ENCODE data around the gene MTHFD2. TPM values are rescaled to one million over a fixed set of nuclear protein-coding genes. Genes with fewer than 3 reads are reported as not detected.

MTHFD2 gene
- total RNA-seq, 3 donors from 2014 or later (not counting 1 experiment from before 2014, with no cell fraction given) = 28.7 to 41.1 (median 40.5) TPM

- H3K4me3 ChIP-seq (ENCODE audit: low read length) = peak within 1 kb of the TSS; percentile 85
- H3K27ac Mint-ChIP-seq = peak within 1 kb of the TSS; percentile 91 to 93
- intact Hi-C loops (cut with micrococcal nuclease) = loop anchor here (1.0 to 10.0 kb wide), 2 partner anchors 20 to 54 kb away; partner anchors contain the start of gene MTHFD2
- no peak for TF ChIP-seq CTCF (IDR thresholded peaks at IDR 0.05)
- H3K4me3 Mint-ChIP-seq = peak within 1 kb of the TSS; percentile 89
- no peaks in the 10 kb centered on the region for H3K9me3 ChIP-seq (ENCODE audit: control insufficient read depth, insufficient read depth, low read length)
- H3K27me3 ChIP-seq (ENCODE audit: control insufficient read depth, insufficient read depth, low read length) = no peaks in the 10 kb centered on the region
- no peaks in the 10 kb centered on the region for H3K36me3 Mint-ChIP-seq
- ATAC-seq (peak; percentile 90 to 97 (median 92)), DNase-seq (peak; percentile 99)
- H3K36me3 ChIP-seq (ENCODE audit: control insufficient read depth, insufficient read depth, low read length) = peaks cover 6% of the 10 kb centered on the region
- peak within 1 kb of the TSS; percentile 94 for H3K27ac ChIP-seq (ENCODE audit: low read length)
- H3K4me1 Mint-ChIP-seq = peaks cover 36 to 41% of the 10 kb centered on the region in 2 donors
- under 1% methylated on average over 84 of the region's 84 CpGs for WGBS (ENCODE audit: insufficient coverage)
- no peaks in the 10 kb centered on the region for H3K27me3 Mint-ChIP-seq (ENCODE audit: low read depth in 2 of 2)
- H3K4me1 ChIP-seq (ENCODE audit: control insufficient read depth, insufficient read depth, low read length) = peaks cover 39% of the 10 kb centered on the region
- H3K9me3 Mint-ChIP-seq = no peaks in the 10 kb centered on the region
These were observed 20.0 kb upstream of the MTHFD2 start, which contains the start of gene MOB1A for GRCh38 chr2:74178211-74179062. Gene MOB1A, minus strand, starts transcription at chr2:74178879. Its CDS starts 205 bp downstream, at chr2:74178674.

DNA sequence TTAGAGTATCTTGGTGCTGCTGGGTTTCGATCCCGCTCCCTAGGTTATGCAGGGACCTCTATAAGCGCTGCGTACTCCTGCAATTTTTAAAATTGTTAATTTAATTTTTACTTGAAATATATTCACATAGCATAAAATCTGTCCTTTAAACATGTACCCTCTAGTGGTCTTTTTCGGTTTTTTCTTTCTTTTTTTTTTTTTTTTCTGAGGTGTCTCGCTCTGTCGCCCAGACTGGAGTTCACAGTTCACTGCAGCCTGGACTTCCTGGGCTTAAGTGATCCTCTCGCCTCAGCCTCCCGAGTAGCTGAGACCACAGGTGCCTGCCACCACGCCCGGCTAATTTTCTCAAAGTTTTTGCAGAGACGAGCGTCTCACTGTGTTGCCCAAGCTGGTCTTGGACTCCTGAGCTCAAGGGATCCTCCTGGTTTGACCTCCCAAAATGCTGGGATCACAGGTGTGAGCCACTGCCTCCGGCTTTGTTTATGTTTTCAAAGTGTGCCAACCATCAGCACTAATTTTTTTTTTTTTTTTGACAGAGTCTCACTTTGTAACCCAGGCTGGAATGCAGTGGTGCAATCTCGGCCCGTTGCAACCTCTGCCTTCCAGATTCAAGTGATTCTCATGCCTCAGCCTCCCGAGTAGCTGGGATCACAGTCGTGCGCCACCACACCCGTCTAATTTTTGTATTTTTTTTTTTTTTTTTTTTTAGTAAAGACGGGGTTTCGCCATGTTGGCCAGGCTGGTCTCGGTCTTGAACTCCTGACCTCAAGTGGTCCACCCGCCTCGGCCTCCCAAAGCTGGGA is 19.2 kb upstream of the MTHFD2 start:
- Mint-ChIP-seq H3K4me1 (peaks cover 33 to 37% of the 10 kb centered on the region in 2 donors), H3K36me3 (no peaks in the 10 kb centered on the region), H3K4me3 (peak overlapping the region; percentile 89), H3K9me3 (no peaks in the 10 kb centered on the region), H3K27me3 (ENCODE audit: low read depth in 2 of 2) (no peaks in the 10 kb centered on the region), H3K27ac (peak overlapping the region; percentile 91 to 93)
- peak overlapping the region; percentile 85 for H3K4me3 ChIP-seq (ENCODE audit: low read length)
- H3K27ac ChIP-seq (ENCODE audit: low read length) = peak overlapping the region; percentile 94
- H3K36me3 ChIP-seq (ENCODE audit: control insufficient read depth, insufficient read depth, low read length) = peaks cover 6% of the 10 kb centered on the region
- peak; percentile 36 to 39 (median 37) for ATAC-seq
- WGBS (ENCODE audit: insufficient coverage) = 58% methylated on average over 21 of the region's 25 CpGs
- H3K9me3 ChIP-seq (ENCODE audit: control insufficient read depth, insufficient read depth, low read length) = no peaks in the 10 kb centered on the region
- peak; percentile 71 for TF ChIP-seq CTCF (IDR thresholded peaks at IDR 0.05)
- no peaks in the 10 kb centered on the region for H3K27me3 ChIP-seq (ENCODE audit: control insufficient read depth, insufficient read depth, low read length)
- DNase-seq = no peak
- peaks cover 31% of the 10 kb centered on the region for H3K4me1 ChIP-seq (ENCODE audit: control insufficient read depth, insufficient read depth, low read length)
- intact Hi-C loops (cut with micrococcal nuclease) = loop anchor here (10.0 kb wide), 1 partner anchor 54 kb away; no protein-coding TSS in a partner anchor

GRCh38 chr2:74181739-74182138 is 16.7 kb upstream of the MTHFD2 start:
- H3K4me1 ChIP-seq (ENCODE audit: control insufficient read depth, insufficient read depth, low read length) = peaks cover 29% of the 10 kb centered on the region
- ATAC-seq (no peak), DNase-seq (peak in 1 of 2 donors; percentile 21)
- H3K9me3 Mint-ChIP-seq = no peaks in the 10 kb centered on the region
- 19% methylated on average over 7 of the region's 7 CpGs for WGBS (ENCODE audit: insufficient coverage)
- no peaks in the 10 kb centered on the region for H3K36me3 ChIP-seq (ENCODE audit: control insufficient read depth, insufficient read depth, low read length)
- intact Hi-C loops (cut with micrococcal nuclease) = no loop called here
- no peak overlapping the region for H3K4me3 ChIP-seq (ENCODE audit: low read length)
- H3K27ac Mint-ChIP-seq = no peak overlapping the region
- TF ChIP-seq CTCF (IDR thresholded peaks at IDR 0.05) = no peak
- no peaks in the 10 kb centered on the region for H3K27me3 Mint-ChIP-seq (ENCODE audit: low read depth in 2 of 2)
- H3K36me3 Mint-ChIP-seq = no peaks in the 10 kb centered on the region
- no peak overlapping the region for H3K4me3 Mint-ChIP-seq
- H3K27ac ChIP-seq (ENCODE audit: low read length) = no peak overlapping the region
- H3K9me3 ChIP-seq (ENCODE audit: control insufficient read depth, insufficient read depth, low read length) = no peaks in the 10 kb centered on the region
- no peaks in the 10 kb centered on the region for H3K27me3 ChIP-seq (ENCODE audit: control insufficient read depth, insufficient read depth, low read length)
- H3K4me1 Mint-ChIP-seq = peaks cover 8 to 13% of the 10 kb centered on the region in 2 donors

All from natural killer cell (primary cell).